ENCODE data around the gene NPHS1.
"Not testable (repeated sequence)": the region's sequence is repeated elsewhere in the genome, so short reads cannot be mapped to it uniquely, and the experiment has no call there.

Gene NPHS1
- 0 to 0.61 reads per million in 2 experiments for total RNA-seq

GRCh38 chr19:35852029-35852780 lies at the start of gene NPHS1:
Gene NPHS1, minus strand, starts transcription at chr19:35852504. Its CDS starts 667 bp downstream, at chr19:35851837.
- no peak for DNase-seq (ENCODE audit: low read depth)

GRCh38 chr19:35901055-35901644 lies 48.8 kb upstream of the NPHS1 start:
- no peak for DNase-seq (ENCODE audit: low read depth)

- peak; percentile 84 for DNase-seq (ENCODE audit: low read depth)
Observed at GRCh38 chr19:35899547-35900214, 47.4 kb upstream of the NPHS1 start.

- no peak for DNase-seq (ENCODE audit: low read depth)
Observed at GRCh38 chr19:35898499-35898809, 46.1 kb upstream of the NPHS1 start.

DNA sequence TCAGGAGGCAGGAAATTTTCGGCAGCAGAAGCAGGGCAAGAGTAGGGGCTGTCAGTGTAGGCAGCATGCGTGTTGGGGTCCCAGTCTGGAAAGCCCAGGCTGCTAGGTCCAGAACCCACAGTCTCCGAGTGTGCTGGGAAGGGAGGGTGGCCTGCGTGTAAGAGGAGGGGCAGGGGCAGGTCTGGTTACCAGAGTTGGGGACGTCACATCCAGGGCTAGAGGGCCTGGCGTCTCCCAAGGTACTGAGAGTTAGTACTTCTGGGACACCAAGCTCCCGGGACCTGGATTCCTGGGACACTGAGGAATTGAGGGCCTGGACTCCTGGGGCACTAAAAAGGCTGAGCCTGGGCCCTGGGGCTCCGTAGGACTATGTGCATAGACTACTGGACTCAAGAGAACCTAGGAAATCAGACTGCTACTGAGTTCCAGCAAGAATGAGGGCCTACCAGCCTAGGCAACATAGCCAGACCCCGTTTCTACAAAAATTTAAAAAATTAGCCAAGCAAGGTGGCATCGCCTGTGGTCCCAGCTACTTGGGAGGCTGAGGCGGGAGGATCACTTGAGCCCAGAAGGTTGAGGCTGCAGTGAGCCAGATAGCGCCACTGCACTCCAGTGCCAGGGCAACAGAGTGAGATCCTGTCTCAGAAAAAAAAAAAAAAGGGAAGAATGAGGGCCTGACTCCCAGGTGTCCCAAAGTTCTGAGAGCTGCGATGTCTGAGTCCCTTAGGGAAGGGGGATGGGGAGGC lies 45.6 kb upstream of the NPHS1 start:
- DNase-seq (ENCODE audit: low read depth): no peak

DNA sequence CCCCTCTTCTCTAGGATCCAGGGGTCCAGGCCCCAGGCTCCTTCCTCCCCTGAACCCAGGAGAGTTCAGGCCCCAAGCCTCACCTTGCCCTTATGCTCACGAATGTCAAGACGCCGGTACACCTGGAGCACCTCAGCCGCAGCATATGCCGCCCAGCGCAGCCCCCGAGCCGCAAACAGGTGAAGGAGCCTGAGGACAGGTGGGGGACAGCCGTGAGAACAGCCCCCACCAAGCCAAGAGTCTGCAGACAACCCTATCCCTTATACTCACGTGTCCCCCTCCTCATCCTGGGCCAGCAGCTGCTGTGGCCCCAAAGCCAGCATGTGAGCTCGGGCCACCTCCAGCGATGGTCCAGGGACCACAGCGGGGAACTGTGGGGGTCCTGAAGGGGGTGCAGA lies 44.3 kb upstream of the NPHS1 start:
- DNase-seq (ENCODE audit: low read depth): no peak

- DNase-seq (ENCODE audit: low read depth): no peak
Observed at GRCh38 chr19:35895911-35896642, 43.8 kb upstream of the NPHS1 start.

- no peak for DNase-seq (ENCODE audit: low read depth)
Observed at GRCh38 chr19:35894342-35894741, 42.0 kb upstream of the NPHS1 start.

GRCh38 chr19:35891819-35892218 lies 39.5 kb upstream of the NPHS1 start:
- DNase-seq (ENCODE audit: low read depth): not testable (repeated sequence)

GRCh38 chr19:35890113-35890650 lies 37.9 kb upstream of the NPHS1 start:
- DNase-seq (ENCODE audit: low read depth): no peak

- no peak for DNase-seq (ENCODE audit: low read depth)
Observed at GRCh38 chr19:35889370-35890112, 37.2 kb upstream of the NPHS1 start.

GRCh38 chr19:35888398-35888797 lies 36.1 kb upstream of the NPHS1 start:
- no peak for DNase-seq (ENCODE audit: low read depth)

- no peak for DNase-seq (ENCODE audit: low read depth)
Observed at GRCh38 chr19:35887197-35887596, 34.9 kb upstream of the NPHS1 start.

DNA sequence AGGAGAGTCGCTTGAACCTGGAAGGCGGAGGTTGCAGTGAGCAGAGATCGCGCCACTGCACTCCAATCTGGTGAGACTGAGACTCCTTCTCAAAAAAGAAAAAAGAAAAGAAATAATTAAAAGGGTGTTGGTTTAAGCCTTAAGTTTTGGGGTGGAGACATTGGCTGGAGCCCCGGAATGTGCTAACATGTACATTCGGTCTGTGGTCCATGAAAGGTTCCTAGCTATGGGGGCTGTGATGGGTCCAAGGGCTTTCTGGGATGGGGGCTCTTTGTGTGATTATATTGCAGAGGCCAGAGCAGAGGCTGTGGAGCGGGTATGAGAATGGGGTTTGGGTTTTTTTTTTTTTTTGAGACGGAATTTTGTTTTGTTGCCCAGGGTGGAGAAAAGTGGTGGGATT lies 33.6 kb upstream of the NPHS1 start:
- no peak for DNase-seq (ENCODE audit: low read depth)

- no peak for DNase-seq (ENCODE audit: low read depth)
Observed at GRCh38 chr19:35885225-35885738, 33.0 kb upstream of the NPHS1 start.

DNA sequence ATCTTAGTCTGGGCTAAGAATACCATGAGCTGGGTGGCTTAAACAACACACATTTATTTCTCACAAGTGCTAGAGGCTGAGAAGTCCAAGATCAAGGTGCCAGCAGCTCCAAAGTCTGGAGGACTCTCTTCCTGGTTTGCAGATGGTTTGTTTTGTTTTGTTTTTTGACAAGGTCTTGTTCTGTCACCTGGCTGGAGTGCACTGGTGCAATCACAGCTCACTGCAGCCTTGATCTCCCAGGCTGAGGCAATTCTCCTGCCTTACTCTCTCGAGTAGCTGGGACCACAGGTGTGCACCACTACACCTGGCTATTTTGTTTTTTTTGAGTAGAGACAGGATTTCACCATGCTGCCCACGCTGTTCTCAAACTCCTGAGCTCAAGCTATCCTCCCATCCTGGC lies 31.6 kb upstream of the NPHS1 start:
- no peak for DNase-seq (ENCODE audit: low read depth)

DNA sequence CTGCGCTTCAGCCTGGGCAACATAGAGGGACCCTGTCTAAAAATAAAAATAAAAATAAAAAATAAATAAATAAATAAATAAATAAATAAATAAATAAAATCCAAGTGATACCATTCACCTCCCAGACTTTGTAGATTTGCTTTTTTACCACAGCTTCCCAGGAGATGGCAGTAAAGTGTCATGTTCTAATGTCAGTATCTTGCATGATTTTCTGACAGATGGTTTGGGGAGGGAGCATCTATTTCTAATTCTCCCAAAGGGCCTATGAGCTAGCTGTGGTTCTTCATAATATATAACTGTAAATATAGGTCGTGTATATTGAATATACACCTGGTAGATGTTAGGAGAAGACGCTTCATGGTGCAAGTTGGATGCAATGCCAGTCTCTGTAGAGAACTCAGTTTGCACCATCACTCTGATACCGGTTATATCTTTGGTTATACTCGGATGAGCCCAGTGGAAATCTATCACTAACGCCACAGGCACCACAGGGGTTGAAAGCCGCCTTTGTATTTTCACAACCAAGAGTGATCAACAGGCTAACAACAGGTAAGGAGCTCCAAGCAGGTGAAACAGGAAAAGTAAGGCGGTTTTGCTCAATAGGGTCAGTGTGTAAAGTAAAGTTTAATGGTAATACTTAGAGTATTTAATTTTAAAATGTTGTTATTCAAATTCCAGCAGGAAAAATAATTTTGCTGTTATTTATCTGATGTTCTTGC lies 30.0 kb upstream of the NPHS1 start:
- peak; percentile 20 for DNase-seq (ENCODE audit: low read depth)

DNA sequence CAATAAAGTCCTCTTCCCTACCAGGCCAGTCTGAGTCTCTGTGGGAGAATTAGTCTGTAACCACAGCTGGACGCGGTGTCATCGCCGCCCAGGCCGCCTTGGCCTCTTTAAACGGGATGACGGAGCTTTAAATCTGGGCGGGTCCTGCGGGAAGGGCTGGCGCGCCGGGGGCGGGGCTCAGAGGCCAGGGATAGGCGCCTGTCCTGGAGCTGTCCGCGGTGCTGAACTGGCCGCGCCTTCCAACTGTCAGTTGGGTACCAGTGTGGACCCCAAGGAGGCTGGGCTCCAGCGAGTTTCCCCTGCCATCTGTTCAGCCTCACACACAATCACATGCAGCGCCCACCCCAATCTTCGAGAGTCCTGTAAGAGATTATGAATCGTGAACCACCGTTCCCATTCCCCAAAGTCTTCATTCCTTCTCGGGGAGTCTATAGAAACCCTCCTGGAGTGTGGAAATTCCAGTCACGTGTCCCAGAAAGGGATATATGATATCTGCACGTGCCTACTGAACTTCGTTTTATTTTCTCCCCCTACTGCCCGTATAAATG lies 27.5 kb upstream of the NPHS1 start:
- peak; percentile 59 for DNase-seq (ENCODE audit: low read depth)

DNA sequence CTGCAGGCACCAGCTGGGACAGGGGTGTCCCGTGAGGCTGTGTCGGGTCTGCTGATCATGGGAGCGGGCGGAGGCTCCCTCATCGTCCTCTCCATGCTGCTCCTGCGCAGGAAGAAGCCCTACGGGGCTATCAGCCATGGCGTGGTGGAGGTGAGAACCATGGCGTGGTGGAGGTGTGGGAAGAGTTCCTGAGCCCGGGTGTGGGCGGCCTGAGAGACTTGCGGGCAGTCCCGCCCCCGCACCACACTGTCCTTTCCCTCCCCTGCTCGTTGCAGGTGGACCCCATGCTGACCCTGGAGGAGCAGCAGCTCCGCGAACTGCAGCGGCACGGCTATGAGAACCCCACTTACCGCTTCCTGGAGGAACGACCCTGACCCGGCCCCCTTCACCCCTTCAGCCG lies 26.8 kb upstream of the NPHS1 start:
- DNase-seq (ENCODE audit: low read depth): no peak

Data from T follicular helper cell (primary cell).